GM21825 (cell line): ENCODE results near the gene MINDY4B.
"Not testable (repeated sequence)": the region's sequence is repeated elsewhere in the genome, so short reads cannot be mapped to it uniquely, and the experiment has no call there.

Experiments
- ATAC-seq: cut with Tn5 transposase; IDR thresholded peaks from one replicate; pipeline ENCODE4 v1.9.1; 2021; ENCODE audit warnings: mild to moderate bottlenecking, moderate library complexity; ENCODE audit not compliant: unreplicated experiment

MINDY4B gene

DNA sequence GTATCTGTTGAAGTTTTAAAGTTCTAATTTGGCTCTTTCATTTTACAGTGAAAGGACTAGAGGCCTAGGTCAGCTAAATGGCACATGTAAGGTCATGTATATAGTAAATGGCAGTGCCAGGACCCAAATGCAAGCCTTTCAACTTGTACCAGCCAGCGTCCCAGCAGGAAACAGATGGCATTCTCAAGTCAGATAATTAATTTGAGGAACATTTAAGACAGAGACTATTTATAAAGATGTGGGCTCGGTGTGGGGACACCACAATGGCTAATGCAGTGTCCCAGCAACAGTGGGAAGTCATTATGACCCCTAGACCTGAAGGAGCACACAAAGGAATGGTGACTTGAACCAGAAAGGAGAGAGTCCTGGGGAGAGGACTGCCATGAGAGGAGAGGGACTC lies 6.1 kb downstream of the MINDY4B start:
- ATAC-seq = no peak

DNA sequence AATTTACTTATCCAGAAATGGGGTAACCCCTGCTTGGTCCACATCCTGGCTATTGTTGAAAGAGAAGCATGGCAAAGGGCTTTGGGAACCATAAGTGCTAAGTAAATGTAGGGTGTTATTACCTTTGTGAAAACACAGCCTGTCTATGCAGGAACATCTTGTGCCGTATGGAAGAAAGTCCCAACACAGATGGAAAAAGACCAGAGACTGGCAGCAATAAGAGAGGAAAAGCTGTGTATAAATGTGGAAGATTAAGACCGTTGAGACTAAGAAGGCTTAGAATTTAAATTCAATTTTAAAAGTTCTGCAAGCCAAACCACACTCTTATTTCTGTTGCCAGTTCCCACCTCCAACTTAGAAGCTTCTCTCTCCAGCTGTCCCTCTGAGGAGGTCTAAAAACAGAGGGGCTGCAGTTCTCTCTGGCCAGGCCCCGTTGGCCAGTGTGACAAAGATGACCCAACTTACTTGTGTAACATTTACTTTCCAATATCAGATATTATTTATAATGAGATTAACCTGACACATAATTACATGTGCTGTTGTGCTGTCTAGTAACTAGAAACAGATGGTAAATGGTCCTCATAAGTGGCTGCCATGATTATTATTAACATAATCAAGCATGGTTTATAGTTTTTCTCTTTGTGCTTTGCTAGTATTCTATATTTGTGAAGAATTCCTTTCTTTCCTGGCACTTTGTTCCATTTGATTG lies 7.0 kb downstream of the MINDY4B start:
- no peak for ATAC-seq

DNA sequence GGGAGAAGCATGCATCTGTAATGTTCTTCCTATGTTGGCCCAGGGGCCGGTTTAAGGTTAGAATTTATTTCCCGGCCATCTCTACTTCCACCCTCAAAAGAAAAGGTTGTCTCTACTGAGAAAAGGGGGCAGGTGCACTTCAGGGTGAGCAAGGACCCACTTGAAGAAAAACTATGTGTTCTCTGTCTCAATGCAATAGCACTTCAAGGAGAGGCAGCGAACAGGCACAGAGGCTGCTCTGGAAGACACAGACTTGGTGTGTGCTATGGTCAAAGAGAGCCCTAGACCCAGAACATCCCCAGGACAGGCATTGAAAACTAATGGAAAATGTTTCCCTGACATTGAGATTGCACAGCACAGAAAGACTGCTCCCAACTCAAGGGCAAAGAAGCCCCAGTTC lies 7.6 kb downstream of the MINDY4B start:
- no peak for ATAC-seq

DNA sequence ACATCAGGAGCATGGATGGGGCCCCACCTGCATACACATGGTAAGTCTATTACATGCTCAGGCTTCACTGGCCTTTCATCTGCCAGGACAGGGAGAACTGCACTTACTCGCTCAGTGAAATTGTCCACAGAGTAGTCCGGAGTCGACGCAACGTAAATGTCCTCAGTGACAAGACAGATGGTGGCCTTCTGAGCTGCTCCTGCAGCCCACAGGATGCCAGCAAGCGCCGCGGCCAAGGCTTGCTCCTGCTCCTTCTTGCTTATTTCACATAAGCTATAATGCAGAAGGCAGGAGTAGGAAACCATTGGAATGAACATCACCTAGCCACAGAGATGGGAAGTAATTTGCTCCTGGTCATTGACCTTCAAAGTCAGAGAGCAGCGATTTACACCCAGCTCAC lies 14.4 kb downstream of the MINDY4B start:
- ATAC-seq = no peak

DNA sequence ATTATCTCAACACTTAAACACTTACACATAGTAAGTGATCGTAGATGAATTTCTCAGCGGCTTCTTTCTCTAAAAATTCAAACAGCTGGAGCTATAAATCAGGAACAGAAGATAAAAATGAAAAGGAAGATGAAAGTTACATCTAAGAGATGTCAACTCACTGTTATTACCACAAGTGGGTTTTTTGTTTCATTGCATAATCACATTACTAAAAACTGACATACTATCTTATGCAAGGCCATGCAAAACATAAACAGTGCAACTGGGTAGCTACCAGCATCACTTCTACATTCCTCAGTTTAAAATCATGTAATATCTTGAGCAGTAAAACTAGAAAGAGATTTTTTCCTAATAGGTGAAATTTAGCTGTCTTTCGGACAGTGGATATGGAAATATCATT lies 14.9 kb downstream of the MINDY4B start:
- no peak for ATAC-seq

DNA sequence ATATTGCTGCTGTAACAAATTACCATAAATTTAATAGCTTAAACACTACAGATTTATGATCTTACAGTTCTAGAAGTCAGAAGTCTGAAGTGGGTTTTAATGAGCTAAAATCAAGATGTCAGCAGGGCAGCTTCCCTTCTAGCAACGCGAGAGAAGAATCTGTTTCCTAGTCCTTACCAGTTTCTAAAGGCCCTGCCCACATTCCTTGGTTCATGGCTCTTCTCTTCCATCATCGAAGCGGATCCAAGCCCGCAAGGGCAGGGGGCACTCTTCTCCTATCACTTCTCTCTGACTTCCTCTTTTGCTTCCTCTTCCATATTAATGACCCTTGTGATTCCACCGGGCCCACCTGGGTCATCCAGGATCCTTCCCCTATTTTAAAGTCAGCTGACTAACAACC lies 16.1 kb downstream of the MINDY4B start:
- no peak for ATAC-seq

DNA sequence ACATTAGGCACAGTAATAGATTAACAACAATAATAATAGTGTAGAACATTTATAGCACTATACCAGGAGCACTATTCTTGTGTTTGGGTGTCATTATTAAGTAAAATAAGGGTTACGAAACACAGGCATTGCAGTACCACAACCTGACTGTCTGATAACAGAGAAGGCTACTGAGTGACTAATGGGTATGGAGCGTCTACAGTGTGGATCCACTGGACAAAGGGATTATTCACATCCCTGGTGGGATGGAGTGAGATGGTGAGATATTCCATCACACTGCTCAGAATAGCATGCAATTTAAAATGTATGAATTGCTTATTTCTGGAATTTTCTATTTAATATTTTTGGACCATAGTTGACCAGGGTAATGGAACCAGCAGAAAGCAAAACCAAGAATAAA lies 18.2 kb downstream of the MINDY4B start:
- no peak for ATAC-seq

DNA sequence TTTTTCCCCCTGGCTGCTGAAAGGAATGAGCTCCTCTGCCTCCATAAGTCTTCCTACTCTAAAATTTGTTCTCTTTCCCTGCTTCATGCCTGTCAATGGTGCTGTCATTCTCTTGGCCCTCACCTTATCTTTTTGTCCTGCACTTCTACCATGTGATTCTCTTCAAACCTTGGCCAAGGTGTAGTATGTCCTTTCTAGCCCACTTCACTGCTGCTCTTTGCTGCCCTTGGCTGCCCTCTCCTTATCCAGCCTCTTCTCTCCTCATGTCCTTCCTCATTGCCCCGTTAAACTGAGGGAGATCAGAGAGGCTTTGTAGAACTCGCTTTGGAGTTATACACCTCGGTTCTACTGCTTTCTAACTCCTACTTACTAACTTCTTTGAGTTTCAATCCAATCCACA lies 19.7 kb downstream of the MINDY4B start:
- ATAC-seq = no peak

DNA sequence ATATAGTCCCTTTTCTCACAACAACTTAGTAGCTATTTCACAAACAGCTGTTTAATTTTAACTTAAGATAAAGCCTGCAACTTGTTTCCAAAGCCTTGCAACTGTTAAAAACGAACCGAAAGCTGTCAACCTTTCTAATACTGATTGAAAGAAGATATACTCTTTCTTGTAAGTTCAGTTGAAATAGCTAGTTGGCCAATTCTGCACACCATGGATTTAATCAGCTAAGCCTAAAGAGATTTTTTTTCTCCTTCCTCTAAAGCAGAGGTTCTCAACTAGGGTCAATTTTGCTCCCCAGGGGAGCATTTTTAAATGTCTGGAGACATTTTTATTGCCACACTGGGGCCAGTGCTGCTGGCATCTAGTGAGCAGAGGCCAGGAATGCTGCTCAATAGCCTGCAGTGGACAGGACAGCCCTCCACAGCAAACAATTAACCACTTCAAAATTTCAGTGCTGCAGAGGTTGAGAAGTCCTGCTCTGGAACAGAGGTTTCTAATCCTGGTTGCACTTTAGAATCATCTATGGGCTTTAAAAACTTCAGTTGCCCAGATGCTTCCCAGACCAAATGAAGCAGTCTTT lies 26.2 kb downstream of the MINDY4B start:
- ATAC-seq = no peak

DNA sequence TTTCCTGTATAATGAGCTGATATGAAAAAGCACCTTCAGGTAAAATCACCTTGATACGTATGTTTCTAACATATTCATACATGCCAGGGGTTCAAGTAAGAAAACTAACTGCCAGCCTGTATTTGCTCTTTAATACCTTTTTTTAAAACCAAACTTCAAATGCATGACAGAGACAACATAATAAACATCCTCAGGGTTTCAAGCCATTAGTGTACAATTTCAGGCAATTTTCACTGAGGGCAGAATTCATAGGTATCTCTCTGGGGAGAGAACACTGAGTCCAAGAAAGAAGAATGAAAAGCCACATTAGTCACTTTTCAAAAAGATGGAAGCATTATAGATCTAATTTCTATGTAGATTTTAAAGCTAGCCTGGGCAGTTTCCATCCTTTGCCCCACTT lies 26.9 kb downstream of the MINDY4B start:
- ATAC-seq = no peak

DNA sequence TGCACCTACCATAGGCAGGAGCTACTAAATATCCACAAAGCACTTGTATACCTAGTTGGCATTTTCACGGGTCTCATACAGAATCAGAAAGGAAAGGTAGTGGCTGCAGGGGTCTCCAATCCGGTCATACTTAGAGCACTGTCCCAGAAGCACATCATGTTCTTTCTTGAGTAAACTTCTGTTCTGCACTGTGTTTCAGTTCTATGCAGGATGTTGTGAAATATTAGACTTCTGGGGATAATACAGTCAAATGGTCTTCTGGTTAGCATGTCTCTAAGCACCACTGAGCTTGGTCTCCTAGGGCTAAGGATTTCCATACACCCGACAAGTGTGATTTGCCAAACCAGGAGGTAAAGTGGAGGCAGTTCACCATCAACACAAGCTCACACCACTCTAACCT lies 27.9 kb downstream of the MINDY4B start:
- no peak for ATAC-seq

DNA sequence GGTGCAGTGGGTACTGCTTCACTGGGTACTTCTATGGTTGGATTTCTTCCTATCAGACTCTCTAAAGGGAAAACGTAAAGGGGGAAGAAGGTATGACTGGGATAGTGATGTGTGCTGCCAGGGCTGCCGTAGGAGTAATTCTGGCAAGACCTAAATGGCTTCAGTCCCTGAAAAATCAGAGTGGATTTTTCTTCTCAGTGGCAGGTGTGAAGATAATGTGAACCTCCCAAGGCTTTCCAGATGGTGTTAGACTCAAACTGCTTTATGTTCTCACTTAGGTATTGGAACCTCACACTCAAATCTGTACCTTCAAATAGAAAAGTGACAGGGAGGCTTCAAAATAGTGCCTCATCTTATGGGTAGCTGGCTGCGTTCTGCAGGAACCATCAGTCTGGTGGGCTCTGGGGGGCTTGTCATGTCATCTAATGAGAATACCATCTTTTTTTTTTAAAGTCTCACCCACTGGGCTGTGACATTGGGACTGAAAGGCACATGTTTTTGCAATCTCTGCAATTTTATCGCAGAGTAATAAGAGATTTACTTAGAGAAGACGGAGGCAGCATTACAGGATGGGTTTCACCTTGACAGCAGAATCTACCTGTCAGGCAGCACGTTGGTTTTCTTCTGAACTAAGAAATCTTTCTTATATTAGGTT lies 28.5 kb downstream of the MINDY4B start:
- no peak for ATAC-seq

DNA sequence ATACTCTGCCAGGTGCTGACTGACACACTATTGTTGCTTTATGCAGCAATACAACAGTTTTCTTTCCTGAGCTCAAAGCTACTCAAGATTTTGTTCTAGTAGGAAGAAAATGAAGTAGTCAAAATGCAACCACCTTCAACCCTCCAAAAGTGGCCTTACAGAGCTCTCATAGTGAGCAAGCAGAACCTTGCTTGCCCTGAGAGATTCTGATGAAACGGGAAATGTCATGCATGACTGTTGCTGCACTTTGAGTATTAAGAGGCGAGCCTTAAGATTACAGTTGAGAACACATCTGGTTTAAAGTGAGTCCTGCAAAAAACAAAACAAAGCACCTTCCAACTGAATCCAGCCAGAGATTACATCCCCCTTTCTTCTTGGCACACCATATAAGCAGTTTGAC lies 29.7 kb downstream of the MINDY4B start:
- ATAC-seq = no peak

DNA sequence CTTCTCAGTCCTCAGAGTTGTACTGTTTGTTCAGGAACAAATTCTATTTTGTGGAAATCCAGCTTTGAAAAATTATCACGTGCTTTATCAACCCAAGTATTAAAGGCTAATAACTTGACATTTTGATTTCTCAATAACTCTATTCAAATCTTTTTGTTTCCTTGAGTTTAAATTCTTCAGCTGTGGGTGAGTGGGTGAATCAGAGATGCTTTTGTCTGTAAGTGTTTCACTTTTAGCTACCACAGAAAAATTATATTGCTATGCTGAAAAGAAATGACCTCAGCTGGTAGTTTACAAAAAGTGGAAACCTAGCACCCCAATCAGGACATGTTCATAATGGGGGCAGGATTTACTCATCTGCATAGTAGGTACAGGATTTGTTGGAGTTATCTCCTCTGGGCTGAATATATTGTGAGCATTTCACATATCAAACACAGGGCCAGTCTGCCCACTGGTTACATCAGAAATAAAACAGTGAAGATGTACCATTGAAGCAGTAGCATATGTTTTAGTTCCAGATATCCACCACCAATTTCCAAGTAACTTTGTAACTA lies 30.5 kb downstream of the MINDY4B start:
- ATAC-seq = no peak

DNA sequence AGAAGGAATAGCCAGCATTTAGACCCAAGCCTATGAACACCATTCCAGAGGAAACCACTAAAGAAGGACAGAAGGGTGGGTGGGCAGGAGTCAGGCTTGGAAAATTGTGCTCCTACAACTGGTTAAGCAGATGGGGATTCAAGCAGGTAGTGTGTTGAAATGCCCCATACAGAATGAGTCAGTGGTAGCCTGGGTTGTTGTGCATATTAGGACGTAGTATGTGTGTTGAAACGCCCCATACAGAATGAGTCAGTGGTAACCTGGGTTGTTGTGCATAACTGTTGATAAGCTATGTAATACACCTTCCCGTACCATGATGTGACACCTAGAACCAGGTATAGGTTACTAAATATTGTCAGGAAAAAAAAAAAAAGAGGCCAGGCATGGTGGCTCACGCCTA lies 34.0 kb downstream of the MINDY4B start:
- no peak for ATAC-seq

DNA sequence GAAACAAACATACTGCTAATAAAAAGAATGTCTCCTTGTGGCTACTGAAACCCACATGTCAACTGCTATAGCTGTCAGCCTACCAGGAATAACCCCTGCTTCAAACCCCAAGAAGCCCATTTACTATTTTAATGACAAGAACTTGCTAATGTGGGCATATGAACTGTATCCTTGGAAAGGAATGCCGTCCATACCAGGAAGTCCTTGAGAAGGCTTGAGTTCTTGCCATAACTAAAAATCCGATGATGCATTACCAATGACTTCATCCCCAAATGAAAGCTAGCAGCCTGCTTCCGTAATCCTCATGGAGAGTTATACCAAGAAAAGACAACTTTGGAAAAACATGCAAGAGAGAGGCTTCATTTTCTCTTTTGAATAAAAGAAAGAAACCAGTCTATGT lies 34.8 kb downstream of the MINDY4B start:
- ATAC-seq = no peak

DNA sequence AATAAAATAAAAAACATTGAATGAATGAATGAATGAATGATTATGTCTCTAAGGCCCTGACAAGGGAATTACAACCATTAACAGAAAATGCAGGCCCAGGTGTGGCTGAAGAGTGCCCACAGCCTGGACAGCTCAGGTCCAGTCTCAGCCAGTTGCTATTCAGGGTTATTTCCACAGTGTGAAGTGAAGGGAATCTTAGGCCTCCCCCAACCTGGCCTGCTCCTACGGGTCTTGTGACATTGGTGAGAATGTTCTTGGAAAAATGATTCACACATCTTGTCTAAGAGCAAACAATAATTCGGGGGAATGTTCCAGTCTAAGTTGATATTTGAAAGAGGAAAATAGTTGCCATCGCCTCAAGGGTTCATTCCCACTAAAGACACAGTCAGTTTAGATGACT lies 37.0 kb downstream of the MINDY4B start:
- ATAC-seq = no peak

DNA sequence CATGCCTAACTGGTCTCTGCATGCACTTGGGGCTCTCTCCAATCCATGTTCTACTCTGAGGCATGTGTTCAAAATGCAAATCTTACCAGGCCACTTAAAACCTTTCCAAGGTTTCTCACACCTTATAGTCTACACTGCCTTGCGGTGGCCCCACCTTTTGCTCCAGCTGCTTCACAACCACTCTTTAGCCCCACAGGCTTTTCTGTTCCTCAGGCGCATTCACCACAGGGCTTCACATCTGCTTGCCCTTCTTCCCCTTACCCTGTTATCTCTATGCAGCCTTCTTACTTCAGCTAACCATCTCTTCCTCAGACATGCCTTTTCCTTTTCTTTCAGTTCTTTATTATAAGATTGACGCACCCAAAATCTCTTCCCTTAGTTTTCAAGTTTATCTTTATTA lies 37.8 kb downstream of the MINDY4B start:
- no peak for ATAC-seq

DNA sequence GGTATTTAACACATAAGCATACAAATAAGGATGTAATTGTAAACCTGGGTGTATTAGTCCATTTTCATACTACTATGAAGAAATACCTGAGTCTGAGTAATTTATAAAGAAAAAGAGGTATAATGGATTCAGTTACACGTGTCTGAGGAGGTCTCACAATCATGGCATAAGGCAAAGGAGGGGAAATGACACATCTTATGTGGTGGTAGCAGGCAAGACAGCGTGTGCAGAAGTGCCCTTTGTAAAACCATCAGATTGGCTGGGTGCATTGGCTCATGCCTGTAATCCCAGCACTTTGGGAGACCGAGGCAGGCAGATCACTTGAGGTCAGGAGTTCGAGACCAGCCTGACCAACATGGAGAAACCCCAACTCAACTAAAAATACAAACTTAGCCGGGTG lies 41.3 kb downstream of the MINDY4B start:
- ATAC-seq = not testable (repeated sequence)

DNA sequence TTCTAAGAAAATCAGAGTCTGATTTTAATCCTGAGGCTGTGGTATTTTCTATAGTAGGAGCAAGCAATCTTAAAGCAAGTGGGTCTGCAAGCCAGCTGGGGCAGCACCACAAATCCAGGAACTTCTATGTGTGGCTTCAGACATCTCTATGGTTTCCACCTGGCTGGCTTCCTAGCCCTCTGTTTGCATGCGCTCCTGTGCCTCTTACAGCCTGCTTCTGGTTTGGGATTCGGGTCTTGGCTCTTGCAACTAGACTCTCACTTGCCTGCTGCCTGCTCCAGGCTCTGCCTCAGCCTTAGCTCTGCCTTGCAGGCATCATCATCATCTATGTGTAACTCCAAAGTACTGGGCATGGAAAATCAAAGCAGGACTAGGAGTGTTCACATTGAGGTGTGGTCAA lies 43.4 kb downstream of the MINDY4B start:
- no peak for ATAC-seq

DNA sequence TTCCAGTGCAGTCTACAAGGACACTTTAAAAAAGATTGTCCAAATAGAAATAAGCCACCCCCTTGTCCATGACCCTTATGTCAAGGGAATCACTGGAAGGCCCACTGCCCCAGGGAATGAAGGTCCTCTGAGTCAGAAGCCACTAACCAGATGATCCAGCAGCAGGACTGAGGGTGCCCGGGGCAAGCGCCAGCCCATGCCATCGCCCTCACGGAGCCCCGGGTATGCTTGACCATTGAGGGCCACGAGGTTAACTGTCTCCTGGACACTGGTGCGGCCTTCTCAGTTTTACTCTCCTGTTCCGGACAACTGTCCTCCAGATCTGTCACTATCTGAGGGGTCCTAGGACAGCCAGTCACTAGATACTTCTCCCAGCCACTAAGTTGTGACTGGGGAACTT lies 47.3 kb downstream of the MINDY4B start:
- not testable (repeated sequence) for ATAC-seq

DNA sequence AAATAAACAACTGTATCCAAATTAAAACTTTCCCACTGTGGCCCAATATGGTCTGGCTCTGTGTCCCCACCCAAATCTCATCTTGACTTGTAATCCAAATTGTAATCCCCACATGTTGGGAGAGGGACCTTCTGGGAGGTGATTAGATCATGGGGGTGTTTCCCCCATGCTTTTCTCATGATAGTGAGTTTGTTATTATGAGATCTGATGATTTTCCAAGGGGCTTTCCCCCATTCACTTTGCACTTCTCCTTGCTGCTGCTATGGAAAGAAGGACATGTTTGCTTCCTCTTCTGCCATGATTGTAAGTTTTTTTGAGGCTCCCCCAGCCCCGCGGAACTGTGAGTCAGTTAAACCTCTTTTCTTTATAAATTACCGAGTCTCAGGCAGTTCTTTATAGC lies 55.0 kb downstream of the MINDY4B start:
- no peak for ATAC-seq
